ENCODE data around the gene CSNK1A1L. TPM values are rescaled to one million over a fixed set of nuclear protein-coding genes. Genes with fewer than 3 reads are reported as not detected.

CSNK1A1L gene
- total RNA-seq, 1 donor from 2014 or later, result not detected

DNA sequence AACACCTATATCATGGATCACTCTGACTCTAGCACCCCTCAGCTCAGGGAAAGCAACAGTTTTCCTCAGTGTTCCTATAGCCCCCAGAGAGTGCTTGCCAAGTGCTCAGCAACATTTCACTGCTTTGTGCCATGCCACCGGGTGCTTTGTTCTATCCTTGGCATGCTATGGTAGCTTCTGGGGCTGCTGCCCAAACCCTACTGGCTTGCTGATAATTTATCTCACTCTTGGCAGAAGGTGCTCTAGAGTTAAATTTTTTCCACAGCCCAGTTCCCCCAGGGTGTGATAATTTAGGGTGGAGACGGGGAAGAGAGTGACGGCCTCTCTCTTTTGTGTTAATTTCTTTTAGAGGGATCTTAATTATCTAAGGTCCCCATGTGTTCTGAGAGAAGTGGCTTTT lies 12.6 kb upstream of the CSNK1A1L start:
- TF ChIP-seq, protein P1, sequence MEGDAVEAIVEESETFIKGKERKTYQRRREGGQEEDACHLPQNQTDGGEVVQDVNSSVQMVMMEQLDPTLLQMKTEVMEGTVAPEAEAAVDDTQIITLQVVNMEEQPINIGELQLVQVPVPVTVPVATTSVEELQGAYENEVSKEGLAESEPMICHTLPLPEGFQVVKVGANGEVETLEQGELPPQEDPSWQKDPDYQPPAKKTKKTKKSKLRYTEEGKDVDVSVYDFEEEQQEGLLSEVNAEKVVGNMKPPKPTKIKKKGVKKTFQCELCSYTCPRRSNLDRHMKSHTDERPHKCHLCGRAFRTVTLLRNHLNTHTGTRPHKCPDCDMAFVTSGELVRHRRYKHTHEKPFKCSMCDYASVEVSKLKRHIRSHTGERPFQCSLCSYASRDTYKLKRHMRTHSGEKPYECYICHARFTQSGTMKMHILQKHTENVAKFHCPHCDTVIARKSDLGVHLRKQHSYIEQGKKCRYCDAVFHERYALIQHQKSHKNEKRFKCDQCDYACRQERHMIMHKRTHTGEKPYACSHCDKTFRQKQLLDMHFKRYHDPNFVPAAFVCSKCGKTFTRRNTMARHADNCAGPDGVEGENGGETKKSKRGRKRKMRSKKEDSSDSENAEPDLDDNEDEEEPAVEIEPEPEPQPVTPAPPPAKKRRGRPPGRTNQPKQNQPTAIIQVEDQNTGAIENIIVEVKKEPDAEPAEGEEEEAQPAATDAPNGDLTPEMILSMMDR (IDR thresholded peaks at IDR 0.05; ENCODE audit: insufficient read depth, low read length, poor library complexity, severe bottlenecking), result no peak
- DNase-seq (ENCODE audit: low read depth), result no peak
- Histone ChIP-seq H3K4me3 (ENCODE audit: low read depth, low read length) (no peak overlapping the region), H3K36me3 (ENCODE audit: control insufficient read depth, insufficient read depth, low read length) (no peaks in the 10 kb centered on the region), H3K27me3 (ENCODE audit: control insufficient read depth, insufficient read depth, low read length) (no peaks in the 10 kb centered on the region)

DNA sequence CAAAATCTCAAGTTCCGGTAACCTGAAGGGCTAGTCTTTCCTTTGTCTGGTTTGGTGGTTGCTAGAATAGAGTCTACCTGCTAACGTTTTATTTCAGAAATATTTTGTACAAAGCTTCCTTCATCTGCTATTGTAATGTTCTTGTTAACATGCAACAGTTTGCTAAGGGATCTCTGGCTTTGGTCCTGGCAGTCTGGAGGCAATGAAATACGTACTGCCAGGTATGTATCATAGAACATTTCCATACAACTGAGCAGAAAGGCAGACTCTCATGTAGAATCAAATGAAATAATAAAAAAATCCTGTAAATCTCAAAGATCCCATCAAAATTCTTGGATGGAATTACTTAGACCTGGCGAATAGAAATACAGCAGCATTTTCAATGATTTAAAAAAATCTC lies 8.8 kb upstream of the CSNK1A1L start:
- no peak for DNase-seq (ENCODE audit: low read depth)
- TF ChIP-seq, protein P1 (IDR thresholded peaks at IDR 0.05; ENCODE audit: insufficient read depth, low read length, poor library complexity, severe bottlenecking), result no peak
- Histone ChIP-seq H3K36me3 (ENCODE audit: control insufficient read depth, insufficient read depth, low read length) (no peaks in the 10 kb centered on the region), H3K27me3 (ENCODE audit: control insufficient read depth, insufficient read depth, low read length) (no peaks in the 10 kb centered on the region), H3K4me3 (ENCODE audit: low read depth, low read length) (no peak overlapping the region)

DNA sequence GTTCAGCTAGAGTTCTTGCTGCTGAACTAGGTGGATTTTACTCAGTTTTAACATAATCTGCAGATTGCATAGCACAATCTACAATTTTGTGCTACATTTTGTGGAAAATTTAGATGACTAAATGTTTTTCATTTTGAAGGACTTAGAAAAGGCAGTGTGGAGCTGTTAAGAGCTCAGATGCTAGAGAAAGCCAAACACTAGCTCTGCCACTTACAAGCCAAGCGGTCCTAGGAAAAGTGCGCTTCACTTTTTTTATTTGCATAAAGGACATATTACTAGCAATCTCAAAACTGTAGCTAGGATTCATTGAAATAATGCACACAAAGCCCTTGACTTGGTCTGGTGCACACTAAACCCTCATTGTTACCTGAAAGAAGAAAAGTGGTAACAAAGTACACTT lies 8.1 kb upstream of the CSNK1A1L start:
- Histone ChIP-seq H3K4me3 (ENCODE audit: low read depth, low read length) (no peak overlapping the region), H3K27me3 (ENCODE audit: control insufficient read depth, insufficient read depth, low read length) (no peaks in the 10 kb centered on the region), H3K36me3 (ENCODE audit: control insufficient read depth, insufficient read depth, low read length) (no peaks in the 10 kb centered on the region)
- no peak for DNase-seq (ENCODE audit: low read depth)
- TF ChIP-seq, protein P1 (IDR thresholded peaks at IDR 0.05; ENCODE audit: insufficient read depth, low read length, poor library complexity, severe bottlenecking), result no peak

DNA sequence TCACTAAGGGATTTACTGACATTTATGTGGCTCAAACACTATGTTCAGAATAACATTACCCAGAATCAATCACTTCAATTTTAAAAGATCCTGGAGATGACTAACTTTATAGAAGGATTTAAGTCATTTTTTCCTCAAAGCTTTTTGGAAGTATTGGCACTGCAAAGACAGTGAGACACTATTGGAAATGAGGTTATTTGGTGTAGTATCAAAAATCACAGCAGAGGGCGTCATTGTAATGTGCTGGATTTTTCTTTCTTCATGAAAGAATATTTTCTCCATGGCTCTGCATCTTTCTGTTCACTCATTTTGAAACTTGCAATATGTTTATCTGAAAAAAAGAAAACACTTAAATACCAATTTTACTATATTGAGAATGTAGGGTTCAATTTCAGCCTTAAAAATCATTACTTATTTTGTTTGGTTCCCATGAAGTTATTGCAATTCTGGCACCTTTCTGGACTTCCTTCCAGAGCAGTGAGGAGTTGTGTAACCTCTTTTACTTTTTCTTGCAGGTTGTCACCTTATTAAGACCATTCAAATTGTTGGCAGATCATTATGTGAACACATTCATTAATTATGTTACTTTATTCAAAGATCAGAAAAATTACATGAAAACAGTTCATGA lies 3.7 kb upstream of the CSNK1A1L start:
- DNase-seq (ENCODE audit: low read depth), result no peak
- no peak overlapping the region for H3K4me3 ChIP-seq (ENCODE audit: low read depth, low read length)
- H3K27me3 ChIP-seq (ENCODE audit: control insufficient read depth, insufficient read depth, low read length), result no peaks in the 10 kb centered on the region
- H3K36me3 ChIP-seq (ENCODE audit: control insufficient read depth, insufficient read depth, low read length), result no peaks in the 10 kb centered on the region
- TF ChIP-seq, protein P1 (IDR thresholded peaks at IDR 0.05; ENCODE audit: insufficient read depth, low read length, poor library complexity, severe bottlenecking), result peak; percentile 57

DNA sequence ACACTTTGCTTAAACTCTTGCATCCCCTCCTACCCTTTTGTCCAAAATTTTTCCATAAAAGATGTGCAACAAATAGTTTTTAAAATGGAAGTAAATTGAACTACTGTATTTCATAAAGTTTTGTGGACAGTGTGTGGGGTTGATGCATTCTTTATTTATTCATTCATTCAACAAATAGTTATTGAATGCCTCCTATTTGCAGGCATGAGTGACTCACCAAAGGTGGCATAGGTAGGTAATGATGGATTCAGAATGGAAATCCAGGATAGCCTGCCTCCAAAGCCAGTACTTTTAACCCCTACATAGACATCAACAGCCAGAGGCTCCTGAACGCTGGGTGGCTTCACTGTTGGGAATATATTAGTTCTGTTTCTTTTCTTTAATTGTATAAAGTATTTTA lies 2.4 kb upstream of the CSNK1A1L start:
- H3K4me3 ChIP-seq (ENCODE audit: low read depth, low read length), result no peak overlapping the region
- TF ChIP-seq, protein P1 (IDR thresholded peaks at IDR 0.05; ENCODE audit: insufficient read depth, low read length, poor library complexity, severe bottlenecking), result no peak
- no peaks in the 10 kb centered on the region for H3K27me3 ChIP-seq (ENCODE audit: control insufficient read depth, insufficient read depth, low read length)
- H3K36me3 ChIP-seq (ENCODE audit: control insufficient read depth, insufficient read depth, low read length), result no peaks in the 10 kb centered on the region
- DNase-seq (ENCODE audit: low read depth), result no peak

DNA sequence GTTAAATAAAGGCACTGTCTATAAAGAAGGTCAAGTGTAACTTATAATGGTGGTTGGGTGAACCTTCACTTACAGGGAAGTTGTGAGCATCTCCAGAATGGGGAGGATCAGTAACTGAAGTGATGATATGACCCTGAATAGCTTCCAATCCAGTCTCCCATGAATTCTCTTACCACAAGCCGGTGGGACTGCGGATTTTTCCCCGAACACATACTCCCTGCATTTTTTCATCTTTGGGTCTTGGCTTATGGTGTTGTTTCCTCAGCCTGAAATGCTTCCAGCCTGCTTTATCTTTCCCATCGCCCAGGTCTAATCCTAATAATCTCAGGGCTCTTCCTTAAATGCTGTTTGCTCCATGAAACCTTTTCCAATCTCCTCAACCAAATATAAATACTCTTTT lies 2.0 kb upstream of the CSNK1A1L start:
- Histone ChIP-seq H3K4me3 (ENCODE audit: low read depth, low read length) (no peak overlapping the region), H3K36me3 (ENCODE audit: control insufficient read depth, insufficient read depth, low read length) (no peaks in the 10 kb centered on the region), H3K27me3 (ENCODE audit: control insufficient read depth, insufficient read depth, low read length) (no peaks in the 10 kb centered on the region)
- DNase-seq (ENCODE audit: low read depth), result no peak
- TF ChIP-seq, protein P1 (IDR thresholded peaks at IDR 0.05; ENCODE audit: insufficient read depth, low read length, poor library complexity, severe bottlenecking), result no peak

All from kidney epithelial cell (primary cell).